Embryonic facial prominence (tissue), 1 donor: ENCODE results near the gene GABRR2.
A peak's percentile ranks its signal among the peaks of the same experiment; 100 is the strongest.
"Not testable (repeated sequence)": the region's sequence is repeated elsewhere in the genome, so short reads cannot be mapped to it uniquely, and the experiment has no call there.

Source experiments
- DNase-seq: peaks from one replicate; pipeline ENCODE4 v3.0.0-alpha.2; 2016; ENCODE audit errors: extremely low spot score

Gene GABRR2

DNA sequence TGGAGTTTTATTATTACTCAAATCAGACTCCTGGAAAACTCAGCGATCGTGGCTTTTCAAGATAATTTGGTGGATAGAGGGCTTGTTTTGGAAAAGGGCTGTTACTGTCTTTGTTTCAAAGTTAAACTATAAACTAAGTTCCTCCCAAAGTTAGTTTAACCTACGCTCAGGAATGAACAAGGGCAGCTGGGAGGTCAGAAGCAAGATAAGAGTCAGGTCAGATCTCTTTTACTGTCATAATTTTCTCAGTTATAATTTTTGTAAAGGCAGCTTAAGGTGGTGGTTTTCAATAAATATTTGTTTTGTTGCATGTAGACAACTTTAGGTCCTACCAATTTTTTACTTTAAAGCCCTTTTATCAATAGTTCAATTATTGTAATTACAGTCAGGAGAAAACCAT is 9.2 kb upstream of the GABRR2 start:
- no peak for DNase-seq

DNA sequence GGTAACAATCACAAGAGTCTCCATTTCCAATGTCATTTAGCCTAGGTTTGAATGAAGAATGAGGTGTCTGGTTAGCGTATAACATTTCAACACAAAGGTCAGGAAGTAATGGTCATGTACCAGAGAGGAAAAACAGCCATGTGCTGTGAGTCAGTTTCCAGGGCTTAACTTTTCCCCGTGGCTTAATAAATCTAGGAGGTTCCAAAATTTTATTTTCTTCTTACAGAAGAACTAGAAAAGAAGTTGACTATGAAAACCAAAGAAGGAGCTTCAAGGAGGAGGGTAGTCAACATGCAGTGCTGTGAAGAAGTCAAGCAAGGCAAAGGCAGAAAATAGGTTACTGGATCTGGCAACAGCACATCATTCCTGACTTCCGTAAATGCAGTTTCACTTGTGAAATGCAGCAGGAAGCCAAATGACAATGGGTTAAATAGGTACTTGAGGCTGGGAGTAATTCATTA is 8.4 kb upstream of the GABRR2 start:
- no peak for DNase-seq

DNA sequence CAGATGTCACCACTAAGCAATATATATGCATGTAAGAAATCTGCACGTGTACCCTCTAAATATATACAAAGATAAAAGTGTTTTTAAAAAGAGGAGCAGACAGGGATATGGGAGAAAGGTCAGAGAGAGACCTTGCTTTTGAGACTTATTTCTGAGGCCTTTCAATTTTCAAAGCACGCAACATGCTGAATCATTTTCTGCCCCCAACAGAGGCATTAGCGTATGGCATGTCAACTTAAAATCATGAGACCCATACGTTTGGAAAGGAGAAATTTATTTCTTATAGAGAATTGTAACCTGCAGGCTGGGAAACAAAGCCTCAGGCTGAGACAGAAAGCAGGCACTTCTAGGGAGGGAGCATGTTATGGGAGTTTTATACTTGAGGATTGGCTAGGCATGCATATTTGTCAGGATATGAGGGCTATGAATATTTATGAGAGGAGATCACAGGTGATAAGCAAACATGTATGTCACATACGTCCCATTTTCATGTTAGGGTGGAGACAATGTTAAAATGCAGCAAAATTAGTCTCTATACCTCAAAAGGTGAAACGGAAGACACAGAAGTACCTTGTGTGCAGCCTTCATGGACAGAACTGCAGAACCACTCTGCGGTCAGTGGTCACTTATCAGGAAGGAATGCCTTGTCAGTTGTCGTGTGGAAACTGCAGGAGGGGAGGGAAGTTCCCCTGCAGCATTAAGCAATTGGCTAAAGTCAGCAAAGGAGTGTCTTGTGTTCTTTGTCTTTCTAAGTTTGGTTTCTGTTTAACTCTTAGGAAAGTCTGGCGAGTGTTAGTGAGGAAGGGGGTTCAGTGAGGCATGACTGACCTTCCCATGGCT is 6.3 kb upstream of the GABRR2 start:
- DNase-seq: no peak

DNA sequence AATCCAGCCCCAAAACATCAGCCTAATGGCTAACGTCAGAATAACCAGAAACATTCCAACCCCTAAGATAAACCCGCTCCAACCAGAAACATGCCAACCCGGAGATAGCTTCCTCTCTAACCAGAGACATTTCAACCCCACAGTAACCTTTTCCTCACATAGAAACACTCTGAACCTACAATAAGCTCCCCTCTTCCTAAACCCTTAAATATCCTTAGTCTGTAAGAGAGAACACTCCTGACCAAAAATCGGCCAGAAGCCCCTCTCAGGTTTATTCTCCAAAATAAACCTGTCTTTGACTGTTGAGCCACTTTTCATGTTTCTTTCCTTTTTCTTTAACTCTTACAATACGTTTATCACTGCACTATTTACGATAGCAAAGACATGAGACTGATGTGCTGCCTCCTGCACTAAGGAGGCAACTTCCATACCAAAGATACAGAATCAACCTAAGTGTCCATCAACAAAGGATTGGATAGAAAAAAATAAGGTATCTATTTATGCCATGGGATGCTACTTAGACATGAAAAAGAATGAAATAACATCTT is 5.0 kb upstream of the GABRR2 start:
- no peak for DNase-seq

DNA sequence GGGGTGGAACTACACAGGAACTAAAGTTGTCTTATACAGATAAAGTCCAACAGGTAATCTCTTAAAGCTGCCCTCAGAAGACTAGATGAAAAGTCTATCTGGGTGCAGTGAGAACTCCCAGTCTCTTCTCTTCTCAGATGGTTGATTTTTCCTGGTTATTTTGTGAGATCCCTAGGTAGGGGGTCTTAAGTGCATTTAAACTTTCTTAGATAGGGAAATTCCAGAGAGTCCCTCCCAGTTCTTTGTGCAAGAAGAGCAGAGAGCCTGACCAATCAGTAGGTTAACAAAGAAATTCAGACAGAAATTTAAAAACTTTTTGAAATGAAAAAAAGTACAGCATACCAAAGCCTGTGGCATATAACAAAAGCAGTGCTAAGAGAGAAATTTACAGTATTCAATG is 2.0 kb upstream of the GABRR2 start:
- DNase-seq: no peak

DNA sequence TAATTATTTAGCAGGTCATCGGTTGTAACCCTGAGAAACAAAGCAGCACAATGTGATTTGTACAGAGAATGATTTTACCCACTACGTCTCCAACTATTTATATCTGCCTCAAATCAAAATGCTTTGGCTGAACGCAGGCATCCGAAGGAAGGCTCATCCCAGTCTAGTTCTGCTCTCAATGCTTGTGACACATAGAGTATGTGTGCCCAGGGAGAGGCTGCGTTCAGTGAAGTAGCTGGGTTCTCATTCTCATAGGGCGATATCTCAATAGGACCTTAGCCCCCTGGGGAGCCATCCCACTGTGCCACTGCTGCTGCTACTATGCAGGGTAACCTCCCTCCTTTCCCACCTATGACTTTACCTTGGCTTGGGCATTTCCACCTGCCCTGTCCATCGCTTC is 407 bp downstream of the GABRR2 start:
- DNase-seq: no peak

DNA sequence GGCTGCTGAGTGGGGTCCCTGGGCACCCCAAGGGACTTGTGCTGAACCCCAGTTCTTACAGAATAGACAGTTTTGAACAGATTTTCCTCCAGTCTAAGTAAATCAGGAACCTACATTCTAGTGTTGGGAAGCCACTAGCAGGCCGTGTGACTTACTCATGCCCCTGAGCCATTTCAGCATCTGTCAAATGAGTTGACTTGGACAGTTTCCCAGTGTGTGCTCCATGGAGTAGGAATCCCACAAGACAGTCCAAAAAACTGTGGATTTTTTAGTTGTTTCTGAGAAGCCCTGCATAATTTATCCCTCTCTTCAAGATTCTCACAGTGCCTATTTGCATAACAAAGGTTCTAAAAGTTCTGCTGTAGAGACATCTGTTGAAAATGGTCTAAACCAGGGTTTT is 2.1 kb downstream of the GABRR2 start:
- DNase-seq: no peak

DNA sequence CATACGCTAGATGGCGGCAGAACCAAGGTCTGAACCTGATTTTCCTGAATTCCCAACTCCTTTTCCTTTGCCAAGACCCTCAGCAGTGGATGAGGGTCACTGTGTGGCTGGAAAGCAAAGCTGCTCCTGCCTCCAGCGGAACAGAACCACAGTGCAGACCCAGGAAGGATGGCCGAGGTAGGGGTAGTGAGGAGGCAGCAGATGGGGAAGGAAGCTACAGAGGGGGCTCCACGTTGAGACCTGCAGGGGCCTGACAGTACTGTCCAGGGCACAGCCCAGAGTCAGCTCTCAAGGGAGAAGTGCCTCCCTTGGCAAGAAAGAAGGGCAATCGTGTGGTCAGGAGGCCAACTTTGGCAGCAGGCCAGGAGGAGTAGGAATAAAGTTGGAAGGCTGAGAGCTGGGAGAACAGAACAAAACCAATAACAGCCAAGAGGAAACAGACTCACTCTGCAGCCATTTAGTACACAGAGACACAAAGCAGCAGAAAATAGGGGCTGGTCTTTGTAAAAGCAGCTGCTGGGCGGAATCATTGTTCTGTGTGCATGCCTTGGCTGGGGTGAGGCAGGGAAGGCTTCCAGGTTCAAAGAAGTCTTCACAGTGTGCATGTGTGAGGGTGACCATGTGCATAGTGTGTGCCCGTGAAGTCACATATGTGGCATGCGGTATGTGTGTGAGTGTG is 3.1 kb downstream of the GABRR2 start:
- DNase-seq: peak; percentile 29

DNA sequence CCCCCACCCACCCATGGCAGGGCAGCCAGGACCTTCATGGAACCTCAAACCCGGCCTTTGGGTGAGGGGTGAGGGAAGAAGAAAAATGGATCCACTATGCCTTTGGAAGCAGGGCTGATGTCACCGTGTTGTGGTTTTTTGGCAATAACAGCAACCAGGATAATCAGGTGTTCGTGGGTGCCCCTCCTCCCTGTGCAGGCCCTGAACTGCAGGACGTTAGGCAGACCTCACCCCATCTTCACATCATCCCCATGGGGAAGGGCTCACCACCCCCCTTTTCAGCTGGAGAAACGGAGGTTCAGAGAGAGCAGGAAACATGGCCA is 3.6 kb downstream of the GABRR2 start:
- no peak for DNase-seq

DNA sequence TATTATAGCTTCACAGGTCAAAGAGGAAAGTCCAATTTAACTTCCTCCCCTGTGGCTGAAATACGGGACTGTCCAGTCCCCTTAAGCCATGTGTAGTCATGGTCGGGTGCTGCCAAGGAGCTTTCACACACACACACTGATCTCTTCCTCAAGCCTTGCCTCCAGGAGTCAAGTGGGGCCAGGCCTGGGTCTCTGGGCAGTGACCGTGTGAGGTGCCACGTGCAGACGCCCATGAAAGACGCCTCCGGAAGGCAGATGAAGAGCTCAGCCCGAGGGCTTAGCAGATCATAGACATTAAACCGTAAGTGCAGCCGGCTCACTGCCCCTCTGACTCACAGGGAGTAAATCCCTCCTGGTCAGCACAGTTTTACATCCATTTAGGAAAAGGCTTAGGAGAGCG is 4.2 kb downstream of the GABRR2 start:
- DNase-seq: no peak

DNA sequence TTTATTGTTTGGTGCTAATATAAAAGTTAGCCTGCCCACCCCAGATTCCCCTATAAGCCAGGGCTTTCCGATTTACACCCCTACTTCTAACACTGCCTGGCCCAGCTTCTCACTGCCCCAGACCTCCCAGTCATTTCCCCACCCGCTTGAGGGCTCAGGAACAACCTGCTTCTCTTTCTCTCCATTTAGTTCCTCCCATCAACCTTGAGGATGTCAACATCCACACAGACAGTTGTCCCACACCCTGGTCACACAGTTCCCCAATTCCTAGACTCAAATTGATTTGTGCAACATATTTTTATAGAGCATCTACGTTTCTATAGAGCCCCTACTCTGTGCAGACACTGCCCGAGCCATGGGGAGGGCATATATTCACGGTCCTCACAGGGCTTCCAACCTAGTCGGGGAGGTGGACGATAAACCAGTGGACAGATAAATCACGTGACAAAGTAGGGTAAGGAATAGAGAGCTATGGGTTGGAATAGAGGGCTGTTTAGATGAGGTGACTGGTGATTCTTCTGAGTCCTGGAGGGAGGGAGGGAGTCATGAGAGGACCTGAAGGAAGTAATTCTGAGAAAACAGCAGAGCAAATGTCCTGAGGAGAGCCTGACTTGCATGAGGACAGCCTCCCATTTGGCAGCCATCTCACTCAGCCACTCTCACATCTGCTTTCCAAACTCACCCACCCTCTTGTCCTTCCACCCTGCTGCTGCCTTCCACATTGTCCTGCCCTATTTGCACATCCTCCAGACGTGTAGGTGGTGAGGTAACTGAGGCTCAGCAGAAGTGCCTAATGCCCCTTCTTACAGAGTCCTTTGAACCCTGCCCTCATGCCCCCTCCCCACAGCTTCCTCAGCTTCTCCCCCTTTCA is 6.3 kb downstream of the GABRR2 start:
- no peak for DNase-seq

DNA sequence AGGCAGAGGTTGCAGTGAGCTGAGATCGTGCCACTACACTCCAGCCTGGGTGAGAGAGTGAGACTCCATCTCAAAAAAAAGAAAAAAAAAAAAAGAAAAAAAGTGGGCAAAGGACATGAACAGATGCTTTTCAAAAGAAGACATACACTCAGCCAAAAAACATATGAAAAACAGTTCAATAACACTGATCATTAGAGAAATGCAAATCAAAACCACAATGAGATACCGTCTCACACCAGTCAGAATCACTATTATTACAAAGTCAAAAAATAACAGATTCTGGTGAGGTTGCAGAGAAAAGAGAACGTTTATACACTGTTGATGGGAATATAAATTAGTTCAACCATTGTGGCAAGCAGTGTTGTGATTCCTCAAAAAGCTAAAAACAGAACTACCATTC is 10.6 kb downstream of the GABRR2 start:
- not testable (repeated sequence) for DNase-seq

DNA sequence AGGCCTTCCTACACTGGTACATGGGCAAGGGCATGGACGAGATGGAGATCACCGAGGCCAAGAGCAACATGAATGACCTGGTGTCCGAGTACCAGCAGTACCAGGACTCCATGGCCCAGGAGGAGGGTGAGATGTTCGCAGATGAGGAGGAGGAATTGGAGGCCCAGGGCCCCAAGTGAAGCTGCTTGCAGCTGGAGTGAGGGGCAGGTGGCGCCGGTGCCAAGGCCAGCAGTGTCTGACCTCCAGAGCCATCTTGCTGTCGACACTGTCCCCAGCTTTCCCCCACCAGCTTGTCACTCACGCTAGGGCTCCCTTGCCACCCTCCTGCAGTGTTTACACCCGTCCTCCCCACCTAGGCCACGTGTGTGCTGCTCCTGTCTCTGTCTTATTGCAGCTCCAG is 12.2 kb downstream of the GABRR2 start:
- DNase-seq: no peak

DNA sequence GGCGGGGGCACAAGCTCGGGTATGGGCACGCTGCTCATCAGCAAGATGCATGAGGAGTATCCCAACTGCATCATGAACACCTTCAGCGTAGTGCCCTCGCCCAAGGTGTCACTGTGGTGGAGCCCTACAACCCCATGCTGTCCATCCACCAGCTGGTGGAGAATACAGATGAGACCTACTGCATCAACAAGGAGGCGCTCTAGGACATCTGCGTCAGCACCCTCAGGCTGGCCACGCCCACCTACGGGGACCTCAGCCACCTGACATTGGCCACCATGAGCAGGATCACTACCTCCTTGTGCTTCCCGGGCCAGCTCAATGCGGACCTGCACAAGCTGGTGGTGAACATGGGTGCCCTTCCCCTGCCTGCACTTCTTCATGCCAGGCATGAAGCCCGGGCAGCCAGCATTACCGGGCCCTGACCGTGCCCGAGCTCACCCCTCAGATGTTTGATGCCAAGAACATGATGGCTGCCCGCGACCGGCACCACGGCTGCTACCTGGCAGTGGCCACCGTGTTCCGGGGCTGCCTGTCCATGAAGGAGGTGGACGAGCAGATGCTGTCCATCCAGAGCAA is 12.8 kb downstream of the GABRR2 start:
- DNase-seq: no peak

DNA sequence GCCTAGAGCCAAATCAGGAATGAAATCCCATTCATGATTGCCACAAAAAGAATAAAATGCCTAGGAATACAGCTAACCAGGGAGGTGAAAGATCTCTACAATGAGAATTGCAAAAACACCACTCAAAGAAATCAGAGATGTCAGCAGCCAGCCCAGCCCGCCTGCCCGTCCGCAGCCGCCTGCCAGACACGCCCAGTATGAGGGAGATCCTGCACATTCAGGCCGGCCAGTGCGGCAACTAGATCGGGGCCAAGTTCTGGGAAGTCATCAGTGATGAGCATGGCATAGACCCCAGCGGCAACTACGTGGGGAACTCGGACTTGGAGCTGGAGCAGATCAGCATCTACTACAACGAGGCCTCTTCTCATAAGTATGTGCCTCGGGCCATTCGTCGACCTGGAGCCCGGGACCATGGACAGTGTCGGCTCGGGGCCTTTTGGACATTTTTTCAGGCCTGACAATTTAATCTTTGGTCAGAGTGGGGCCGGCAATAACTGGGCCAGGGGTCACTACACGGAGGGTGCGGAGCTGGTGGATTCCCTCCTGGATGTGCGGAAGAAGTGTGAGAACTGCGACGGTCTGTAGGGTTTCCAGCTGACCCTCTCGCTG is 13.4 kb downstream of the GABRR2 start:
- no peak for DNase-seq

DNA sequence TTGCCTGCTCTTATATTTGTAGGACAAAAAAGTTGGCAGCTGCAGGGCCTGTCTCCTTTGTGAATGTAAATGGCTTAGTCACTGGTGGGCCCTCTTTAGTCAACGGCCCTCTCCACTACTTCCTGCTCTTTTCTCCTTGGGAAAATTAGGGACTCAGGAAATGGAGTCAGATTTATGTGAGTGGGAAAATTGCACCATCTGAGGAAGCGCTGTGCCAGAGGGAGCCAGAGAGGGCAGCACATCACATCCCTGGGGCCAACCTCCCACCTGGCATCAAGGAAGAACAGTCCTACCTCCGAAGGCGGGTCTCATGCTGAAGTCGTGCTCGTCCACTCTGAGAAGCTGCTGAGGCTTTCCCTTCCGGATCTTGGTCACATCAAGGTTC is 15.6 kb downstream of the GABRR2 start:
- no peak for DNase-seq

DNA sequence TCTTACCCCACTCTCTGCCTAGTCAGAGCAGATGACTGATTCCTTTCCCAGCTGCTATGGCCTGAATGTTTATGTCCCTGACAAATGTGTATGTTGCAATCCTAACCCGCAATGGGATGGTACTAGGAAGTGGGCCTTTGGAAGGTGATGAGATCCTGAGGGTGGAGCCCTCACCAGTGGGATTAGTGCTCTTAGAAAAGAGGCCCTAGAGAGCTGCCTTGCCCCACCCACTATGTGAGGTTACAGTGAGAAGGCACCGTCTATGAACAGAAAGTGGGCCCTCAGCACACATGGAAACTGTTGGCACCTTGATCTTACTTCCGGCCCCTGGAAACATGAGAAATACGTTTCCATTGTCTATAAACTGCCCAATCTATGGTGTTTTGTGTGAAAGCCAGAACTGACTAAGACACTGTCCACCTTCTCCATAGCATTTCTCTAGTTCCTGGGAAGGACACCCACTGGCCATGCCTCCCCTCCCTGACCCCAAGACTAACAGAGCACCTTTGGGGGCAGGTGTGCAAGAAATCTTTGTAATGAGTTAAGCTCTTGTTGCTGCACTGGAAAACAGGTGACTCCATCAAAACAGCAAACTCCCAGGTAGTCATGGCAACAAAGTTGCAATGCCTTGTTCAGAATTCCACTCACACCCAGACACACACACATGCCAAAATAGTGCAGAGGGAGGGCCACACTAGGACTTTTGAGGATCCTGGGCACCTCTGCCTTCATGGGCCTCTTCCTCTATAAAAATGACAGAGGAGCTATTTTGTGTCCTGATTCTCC is 16.2 kb downstream of the GABRR2 start:
- DNase-seq: no peak

DNA sequence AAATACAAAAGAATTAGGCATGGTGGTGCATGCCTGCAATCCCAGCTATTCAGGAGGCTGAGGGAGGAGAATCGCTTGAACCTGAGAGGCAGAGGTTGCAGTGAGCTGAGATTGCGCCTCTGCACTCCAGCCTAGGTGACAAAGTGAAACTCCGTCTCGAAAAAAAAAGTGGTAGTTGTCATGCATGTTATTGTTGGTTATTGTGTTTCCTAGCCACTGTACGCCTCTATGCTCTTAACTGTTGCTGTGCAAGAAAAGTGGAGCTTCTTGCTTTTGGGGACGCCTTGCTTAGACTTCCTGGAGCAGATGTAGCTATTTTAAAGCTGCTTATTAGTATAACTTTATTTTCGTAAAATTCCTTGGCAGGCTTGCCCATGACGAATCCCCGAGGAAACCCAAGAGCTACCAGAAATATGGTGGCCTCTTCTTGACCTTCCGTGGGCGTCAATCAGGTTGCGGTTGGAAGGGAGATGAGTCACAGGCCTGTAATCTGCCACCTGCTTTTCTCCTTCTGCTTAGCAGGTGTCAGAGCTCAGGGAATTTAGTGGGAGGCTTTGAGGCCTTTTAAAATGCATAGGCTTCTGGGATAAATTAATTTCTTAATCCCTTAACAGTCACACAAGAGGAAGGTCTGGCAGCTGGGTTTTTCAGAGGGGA is 17.3 kb downstream of the GABRR2 start:
- peak; percentile 40 for DNase-seq

DNA sequence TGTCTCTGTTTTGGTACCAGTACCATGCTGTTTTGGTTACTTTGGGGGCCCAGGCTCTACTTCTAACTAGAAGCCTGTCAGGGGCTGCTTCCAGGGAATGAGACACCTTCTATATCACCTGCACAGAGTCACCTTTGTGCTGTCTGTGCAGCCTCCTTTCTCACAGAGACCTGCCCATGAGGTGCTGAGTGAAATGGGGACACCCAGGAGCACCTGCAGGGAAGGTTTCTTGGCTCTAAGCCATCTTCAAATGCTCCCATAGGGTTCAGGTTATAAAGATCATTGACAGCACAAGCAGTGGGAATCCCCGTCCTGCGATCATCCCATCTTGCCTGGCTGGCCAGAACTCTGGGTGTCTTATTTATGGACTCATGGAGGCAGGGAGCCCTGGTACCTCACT is 19.1 kb downstream of the GABRR2 start:
- no peak for DNase-seq

DNA sequence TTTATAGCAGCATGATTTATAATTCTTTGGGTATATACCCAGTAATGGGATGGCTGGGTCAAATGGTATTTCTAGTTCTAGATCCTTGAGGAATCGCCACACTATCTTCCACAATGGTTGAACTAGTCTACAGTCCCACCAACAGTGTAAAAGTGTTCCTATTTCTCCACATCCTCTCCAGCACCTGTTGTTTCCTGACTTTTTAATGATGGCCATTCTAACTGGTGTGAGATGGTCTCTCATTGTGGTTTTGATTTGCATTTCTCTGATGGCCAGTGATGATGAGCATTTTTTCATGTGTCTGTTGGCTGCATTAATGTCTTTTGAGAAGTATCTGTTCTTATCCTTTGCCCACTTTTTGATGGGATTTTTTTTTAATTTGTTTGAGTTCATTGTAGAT is 20.0 kb downstream of the GABRR2 start:
- DNase-seq: not testable (repeated sequence)
